Cardiac muscle cell (in vitro differentiated cells and primary cell): Measurements from ENCODE around the gene NOP14. TPM values are rescaled to one million over a fixed set of nuclear protein-coding genes. Genes with fewer than 3 reads are reported as not detected.

Source experiments
- DNase-seq, 2 donors: peaks; one replicate each; pipeline versions ENCODE4 v3.0.0 to v3.0.0-alpha.2; 2010 to 2017; ENCODE audit warnings: low read depth in 1 of 2, low spot score in 1 of 2
- H3K27ac ChIP-seq: fragments of 200-600 bp; sonication (generic); 2 replicates; pipeline ENCODE4 v1.5.1; 2016
- H3K27me3 ChIP-seq: fragments of 200-600 bp; sonication (generic); 2 replicates; pipeline ENCODE4 v1.6.0; 2016; ENCODE audit warnings: control low read depth
- H3K36me3 ChIP-seq: fragments of 200-600 bp; sonication (generic); 2 replicates; pipeline ENCODE4 v1.5.1; 2016; ENCODE audit warnings: control low read depth
- H3K4me1 ChIP-seq: fragments of 200-600 bp; sonication (generic); 2 replicates; pipeline ENCODE4 v1.8.1; 2017; ENCODE audit warnings: low read depth, mild to moderate bottlenecking, mixed run types
- H3K4me3 ChIP-seq: fragments of 200-600 bp; sonication (generic); 2 replicates; pipeline ENCODE4 v1.5.1; 2016; ENCODE audit warnings: mild to moderate bottlenecking
- H3K9me3 ChIP-seq: fragments of 200-600 bp; sonication (generic); 2 replicates; pipeline ENCODE4 v1.5.1; 2017; ENCODE audit warnings: low read depth, mild to moderate bottlenecking, control low read depth
- polyA plus RNA-seq: library from polyadenylated mRNA; unstranded; fragments of >200 nt; fragmentation: Nextera tagmentation; extraction: Ambion mirVana; gene quantifications from 2 replicates; pipeline ENCODE4 v1.2.1, GENCODE V29; 2016
- total RNA-seq: library from RNA; depleted of rRNA; stranded (reverse); fragments of >200 nt; gene quantifications from 2 replicates; pipeline ENCODE4 v1.2.3, GENCODE V29; 2016
- TF ChIP-seq, protein P1 (sequence below): IDR thresholded peaks from 2 replicates; pipeline ENCODE4 v1.5.1; 2012; ENCODE audit warnings: low read depth, mild to moderate bottlenecking, low read length

NOP14 gene
- total and polyA plus RNA-seq, 2 experiments from 2014 or later, result 17.6 to 19.8 TPM

DNA sequence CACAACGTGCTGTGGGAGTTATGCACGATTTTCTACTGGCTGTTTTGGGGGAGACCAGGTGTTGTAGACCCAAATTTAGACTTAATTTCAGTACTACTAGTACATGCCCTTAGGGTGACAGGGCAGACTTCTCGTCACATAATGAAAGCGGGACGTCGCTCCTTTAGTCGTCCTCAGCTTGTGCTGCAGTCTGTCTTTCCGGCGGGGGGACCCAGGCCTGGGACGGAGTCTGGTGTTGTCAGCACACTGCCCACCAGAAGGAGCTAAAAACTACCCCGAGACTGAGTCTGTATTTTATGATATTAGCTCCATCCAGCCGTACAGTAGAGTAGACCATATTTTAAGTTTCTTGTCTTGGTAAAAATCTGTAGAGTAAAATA lies 35.5 kb downstream of the NOP14 start:
- H3K27me3 ChIP-seq, result no peaks in the 10 kb centered on the region
- H3K27ac ChIP-seq, result no peak overlapping the region
- no peak for DNase-seq
- no peak overlapping the region for H3K4me3 ChIP-seq
- TF ChIP-seq, protein P1, sequence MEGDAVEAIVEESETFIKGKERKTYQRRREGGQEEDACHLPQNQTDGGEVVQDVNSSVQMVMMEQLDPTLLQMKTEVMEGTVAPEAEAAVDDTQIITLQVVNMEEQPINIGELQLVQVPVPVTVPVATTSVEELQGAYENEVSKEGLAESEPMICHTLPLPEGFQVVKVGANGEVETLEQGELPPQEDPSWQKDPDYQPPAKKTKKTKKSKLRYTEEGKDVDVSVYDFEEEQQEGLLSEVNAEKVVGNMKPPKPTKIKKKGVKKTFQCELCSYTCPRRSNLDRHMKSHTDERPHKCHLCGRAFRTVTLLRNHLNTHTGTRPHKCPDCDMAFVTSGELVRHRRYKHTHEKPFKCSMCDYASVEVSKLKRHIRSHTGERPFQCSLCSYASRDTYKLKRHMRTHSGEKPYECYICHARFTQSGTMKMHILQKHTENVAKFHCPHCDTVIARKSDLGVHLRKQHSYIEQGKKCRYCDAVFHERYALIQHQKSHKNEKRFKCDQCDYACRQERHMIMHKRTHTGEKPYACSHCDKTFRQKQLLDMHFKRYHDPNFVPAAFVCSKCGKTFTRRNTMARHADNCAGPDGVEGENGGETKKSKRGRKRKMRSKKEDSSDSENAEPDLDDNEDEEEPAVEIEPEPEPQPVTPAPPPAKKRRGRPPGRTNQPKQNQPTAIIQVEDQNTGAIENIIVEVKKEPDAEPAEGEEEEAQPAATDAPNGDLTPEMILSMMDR, result no peak
- no peaks in the 10 kb centered on the region for H3K4me1 ChIP-seq
- H3K36me3 ChIP-seq, result peaks cover 30% of the 10 kb centered on the region
- no peaks in the 10 kb centered on the region for H3K9me3 ChIP-seq

DNA sequence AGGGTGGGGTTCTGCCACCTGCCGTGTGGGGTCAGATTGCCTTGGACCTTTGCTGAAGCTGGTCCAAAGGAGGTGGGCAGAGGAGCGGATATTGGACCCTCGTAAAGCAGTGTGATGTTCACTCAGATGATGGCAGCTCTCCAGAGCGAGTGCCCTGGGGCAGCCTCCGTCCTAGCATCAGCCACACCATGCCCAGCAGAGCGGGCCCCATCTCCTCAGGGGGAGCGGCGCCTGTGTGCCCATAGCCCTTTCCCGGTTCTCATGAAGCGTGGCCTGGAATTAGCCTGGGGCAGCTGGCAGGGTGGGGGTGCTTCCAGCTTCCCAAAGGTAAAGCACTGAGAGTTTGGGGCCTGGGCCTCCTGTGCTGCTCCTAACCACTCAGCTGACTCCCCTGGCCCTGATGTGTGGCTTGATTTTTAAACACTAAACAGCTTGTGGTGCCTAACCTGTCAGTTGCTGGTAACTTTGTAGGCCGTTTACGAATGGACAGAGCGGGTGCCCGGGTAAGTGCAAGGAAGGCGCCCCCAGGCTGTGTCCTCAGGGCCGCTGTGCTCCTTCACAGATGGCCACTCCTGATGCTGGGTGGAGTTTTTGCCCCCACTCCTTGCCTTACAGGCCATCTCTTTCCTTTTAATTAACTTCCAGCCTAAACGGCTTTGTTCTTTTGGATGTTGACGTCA lies 36.0 kb downstream of the NOP14 start:
- H3K36me3 ChIP-seq, result peaks cover 30% of the 10 kb centered on the region
- no peak overlapping the region for H3K4me3 ChIP-seq
- H3K4me1 ChIP-seq, result no peaks in the 10 kb centered on the region
- no peak overlapping the region for H3K27ac ChIP-seq
- no peak for DNase-seq
- H3K27me3 ChIP-seq, result no peaks in the 10 kb centered on the region
- TF ChIP-seq, protein P1, result no peak
- H3K9me3 ChIP-seq, result no peaks in the 10 kb centered on the region

DNA sequence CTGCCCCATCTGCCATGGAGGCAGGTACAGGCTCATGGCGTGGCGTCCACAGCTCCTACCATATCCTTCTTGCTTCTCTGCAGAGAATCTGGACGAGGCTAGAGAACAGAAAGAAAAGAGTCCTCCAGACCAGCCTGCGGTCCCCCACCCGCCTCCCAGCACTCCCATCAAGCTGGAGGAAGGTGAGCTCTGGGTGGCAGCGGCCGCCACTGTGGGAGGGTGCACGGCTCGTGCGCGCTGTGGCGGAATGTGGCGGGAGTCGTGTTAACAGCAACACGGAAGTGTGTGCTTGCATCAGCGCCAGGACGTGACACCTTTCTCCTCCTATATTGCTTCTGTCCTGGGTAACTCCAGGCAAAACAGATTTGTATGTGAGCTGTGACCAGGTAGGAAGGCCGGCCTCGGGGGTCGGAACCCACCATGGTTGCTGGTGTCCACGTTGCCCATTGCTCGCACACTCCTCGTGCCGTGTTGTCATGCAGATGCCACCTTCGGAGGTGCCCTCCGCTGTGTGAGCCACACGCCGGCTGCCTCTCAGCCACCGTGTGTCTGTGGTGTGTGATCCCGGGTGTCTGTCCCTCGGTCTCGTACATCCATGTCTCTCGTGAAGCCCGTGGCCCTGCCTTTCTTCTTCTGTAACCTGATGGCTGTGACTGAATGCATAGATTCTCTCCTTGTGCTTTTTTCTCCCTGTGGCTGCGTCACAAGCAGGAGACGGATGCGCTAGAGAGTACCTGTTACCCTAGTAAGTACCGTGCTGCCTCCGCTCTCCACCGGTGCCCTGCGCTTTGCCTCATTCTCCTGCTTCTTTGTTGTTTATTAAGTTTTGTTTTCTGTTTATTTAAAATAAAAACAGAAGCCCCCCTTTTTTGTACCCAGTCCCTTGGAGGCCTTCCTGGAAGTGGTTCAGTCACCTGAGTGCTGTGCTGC lies 37.0 kb downstream of the NOP14 start:
- no peaks in the 10 kb centered on the region for H3K9me3 ChIP-seq
- H3K27ac ChIP-seq, result no peak overlapping the region
- H3K27me3 ChIP-seq, result no peaks in the 10 kb centered on the region
- H3K4me3 ChIP-seq, result no peak overlapping the region
- no peak for DNase-seq
- TF ChIP-seq, protein P1, result no peak
- H3K4me1 ChIP-seq, result no peaks in the 10 kb centered on the region
- H3K36me3 ChIP-seq, result peaks cover 30% of the 10 kb centered on the region

DNA sequence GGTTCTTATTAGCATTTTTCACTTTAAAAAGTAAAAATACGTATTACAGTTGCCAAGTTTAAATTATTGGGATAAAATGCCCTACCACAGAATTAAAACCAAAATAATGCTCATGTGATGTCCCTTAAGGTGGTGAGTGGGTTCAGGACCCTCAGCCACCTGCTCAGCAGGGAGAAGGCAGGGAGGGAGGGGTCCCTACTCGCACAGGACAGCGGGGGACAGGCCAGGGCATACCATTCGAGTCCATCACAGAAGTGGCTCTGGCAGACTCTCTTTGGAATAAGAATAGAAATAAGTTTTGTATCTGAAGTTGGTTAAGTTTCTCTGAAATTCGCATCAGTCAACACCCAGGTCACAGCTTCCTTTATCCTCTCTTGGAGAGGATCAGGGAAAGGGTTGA lies 37.7 kb downstream of the NOP14 start:
- Histone ChIP-seq H3K36me3 (peaks cover 28% of the 10 kb centered on the region), H3K4me1 (no peaks in the 10 kb centered on the region)

DNA sequence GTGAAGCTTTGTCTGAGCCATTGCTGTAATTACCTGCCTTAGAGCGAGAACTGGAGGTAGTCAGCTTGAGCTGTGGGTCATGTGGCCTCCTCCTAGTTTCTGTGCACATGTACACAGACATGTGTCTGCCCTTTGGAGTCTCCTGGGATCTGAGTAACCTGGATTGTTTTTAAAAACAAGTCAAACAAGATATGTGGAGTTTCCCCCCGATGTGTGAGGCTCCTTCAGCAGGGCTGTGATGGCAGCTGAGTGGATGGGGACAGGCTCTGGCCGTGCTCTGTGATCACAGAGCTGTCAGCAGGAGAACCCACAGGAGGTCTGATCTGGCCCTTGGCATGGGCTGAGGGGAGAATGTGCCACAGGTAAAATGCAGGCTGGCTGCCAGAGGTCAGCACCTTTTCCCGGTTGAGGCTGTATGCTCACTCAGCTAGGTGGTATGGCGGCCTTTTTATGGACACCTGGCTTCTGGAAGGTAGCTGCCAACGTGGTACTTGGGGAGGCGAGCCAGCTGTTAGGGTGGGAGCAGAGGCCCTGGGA lies 38.4 kb downstream of the NOP14 start:
- Histone ChIP-seq H3K27me3 (no peaks in the 10 kb centered on the region), H3K4me1 (no peaks in the 10 kb centered on the region), H3K9me3 (no peaks in the 10 kb centered on the region), H3K27ac (peak overlapping the region; percentile 30), H3K36me3 (peaks cover 23% of the 10 kb centered on the region), H3K4me3 (no peak overlapping the region)
- no peak for DNase-seq
- TF ChIP-seq, protein P1, result no peak

More for the DNA sequence above, 37.7 kb downstream of the NOP14 start:
- Histone ChIP-seq H3K4me3 (no peak overlapping the region), H3K27me3 (no peaks in the 10 kb centered on the region), H3K27ac (no peak overlapping the region), H3K9me3 (no peaks in the 10 kb centered on the region)
- TF ChIP-seq, protein P1, result no peak
- no peak for DNase-seq
